Keratinocyte (primary cell): ENCODE measurements around the gene ABCG1.

Experiments used
- EZH2 ChIP-seq: IDR thresholded peaks from one replicate; pipeline ENCODE4 v1.6.1; 2012; ENCODE audit warnings: inconsistent platforms, mild to moderate bottlenecking, low read length, moderate library complexity
- TF ChIP-seq, protein P1 (sequence below), 3 experiments: IDR thresholded peaks in 1 of 3; conservative IDR thresholded peaks in 1 of 3; optimal IDR thresholded peaks in 1 of 3; 2 replicates in 2 of 3; 3 replicates in 1 of 3; pipeline versions ENCODE3 to v1.5.1; 2011; ENCODE audit warnings: low read length in 3 of 3, mild to moderate bottlenecking in 3 of 3, moderate library complexity in 2 of 3, control low read depth in 1 of 3, inconsistent platforms in 1 of 3; ENCODE audit not compliant: insufficient read depth in 2 of 3; ENCODE audit errors: extremely low read depth in 1 of 3

DNA sequence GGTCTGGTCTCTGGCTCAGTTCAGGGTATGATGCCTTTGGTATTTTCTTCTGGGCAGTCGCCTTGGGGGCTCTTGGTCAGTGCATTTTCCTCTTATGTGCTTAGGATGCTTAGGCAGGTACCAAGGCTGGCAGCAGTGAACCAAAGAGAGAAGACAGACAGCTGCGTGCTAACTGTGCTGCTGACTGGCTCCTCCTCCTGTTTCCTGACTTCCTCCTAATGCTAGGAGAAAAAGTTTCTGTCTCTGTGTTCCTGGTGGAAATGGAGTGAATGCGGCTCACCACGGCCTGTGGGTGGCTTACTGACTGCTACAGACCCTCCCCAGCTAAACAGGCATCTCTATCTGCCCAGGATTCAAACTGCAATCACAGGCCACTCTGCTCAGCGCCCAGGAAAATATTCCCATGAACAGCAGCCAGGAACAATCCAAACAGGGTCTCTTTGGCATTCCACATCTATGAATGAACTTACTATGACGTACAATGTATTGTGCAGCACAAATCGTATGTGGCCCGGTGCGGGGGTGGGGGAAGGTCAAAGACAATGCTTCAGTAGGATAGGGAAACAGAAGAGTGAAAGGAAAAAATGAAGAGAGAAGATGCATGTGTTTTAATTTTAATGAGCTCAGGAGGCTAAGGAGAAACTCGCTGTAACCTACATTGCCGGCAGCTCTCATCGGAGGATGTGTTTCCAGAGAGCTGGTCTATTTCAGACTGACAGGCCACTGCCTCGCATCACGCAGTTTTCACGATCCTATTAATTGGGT lies 2.8 kb downstream of the ABCG1 start:
- TF ChIP-seq, protein P1, sequence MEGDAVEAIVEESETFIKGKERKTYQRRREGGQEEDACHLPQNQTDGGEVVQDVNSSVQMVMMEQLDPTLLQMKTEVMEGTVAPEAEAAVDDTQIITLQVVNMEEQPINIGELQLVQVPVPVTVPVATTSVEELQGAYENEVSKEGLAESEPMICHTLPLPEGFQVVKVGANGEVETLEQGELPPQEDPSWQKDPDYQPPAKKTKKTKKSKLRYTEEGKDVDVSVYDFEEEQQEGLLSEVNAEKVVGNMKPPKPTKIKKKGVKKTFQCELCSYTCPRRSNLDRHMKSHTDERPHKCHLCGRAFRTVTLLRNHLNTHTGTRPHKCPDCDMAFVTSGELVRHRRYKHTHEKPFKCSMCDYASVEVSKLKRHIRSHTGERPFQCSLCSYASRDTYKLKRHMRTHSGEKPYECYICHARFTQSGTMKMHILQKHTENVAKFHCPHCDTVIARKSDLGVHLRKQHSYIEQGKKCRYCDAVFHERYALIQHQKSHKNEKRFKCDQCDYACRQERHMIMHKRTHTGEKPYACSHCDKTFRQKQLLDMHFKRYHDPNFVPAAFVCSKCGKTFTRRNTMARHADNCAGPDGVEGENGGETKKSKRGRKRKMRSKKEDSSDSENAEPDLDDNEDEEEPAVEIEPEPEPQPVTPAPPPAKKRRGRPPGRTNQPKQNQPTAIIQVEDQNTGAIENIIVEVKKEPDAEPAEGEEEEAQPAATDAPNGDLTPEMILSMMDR (optimal IDR thresholded peaks at IDR 0.05 in 1 of 3, IDR thresholded peaks at IDR 0.05 in 1 of 3, conservative IDR thresholded peaks at IDR 0.05 in 1 of 3; ENCODE audit: extremely low read depth in 1 of 3, insufficient read depth in 2 of 3, low read length in 3 of 3) = no peak
- no peak for TF ChIP-seq EZH2
